Measurements from ENCODE around the gene FUT3. TPM values are rescaled to one million over a fixed set of nuclear protein-coding genes. Genes with fewer than 3 reads are reported as not detected.

FUT3 gene
- total and polyA plus RNA-seq, 4 donors: 0.25 to 0.47 (median 0.27) TPM; not detected in 1

DNA sequence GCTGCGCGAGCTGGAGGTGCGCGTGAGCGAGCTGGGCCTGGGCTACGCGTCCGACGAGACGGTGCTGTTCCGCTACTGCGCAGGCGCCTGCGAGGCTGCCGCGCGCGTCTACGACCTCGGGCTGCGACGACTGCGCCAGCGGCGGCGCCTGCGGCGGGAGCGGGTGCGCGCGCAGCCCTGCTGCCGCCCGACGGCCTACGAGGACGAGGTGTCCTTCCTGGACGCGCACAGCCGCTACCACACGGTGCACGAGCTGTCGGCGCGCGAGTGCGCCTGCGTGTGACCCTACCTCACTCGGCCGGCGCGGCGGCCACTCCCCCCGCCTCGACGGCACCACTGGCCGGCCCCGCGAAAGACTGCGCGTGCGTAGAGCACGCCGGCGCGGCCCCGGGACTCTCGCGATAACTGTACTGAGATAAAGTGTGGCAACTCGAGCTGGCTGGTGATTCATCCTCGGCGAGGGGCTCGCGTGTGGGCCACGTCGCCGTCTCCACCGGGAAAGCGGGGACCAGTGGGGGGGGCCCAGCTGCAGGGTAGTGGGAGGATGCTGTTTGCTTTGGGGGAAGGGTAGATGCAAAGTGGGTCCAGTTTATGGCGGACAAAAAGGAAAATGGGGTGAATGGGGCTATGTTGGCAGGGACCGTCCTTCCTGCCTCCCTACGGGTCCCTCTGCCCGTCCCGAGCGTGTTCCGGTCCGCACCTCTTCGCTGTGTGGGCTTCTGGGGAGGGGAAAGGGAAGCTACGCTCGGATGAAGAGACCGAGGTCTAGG is 23.2 kb downstream of the FUT3 start:
- Histone ChIP-seq H3K27me3 (ENCODE audit: control insufficient read depth in 4 of 4, insufficient read depth in 4 of 4, low read length in 3 of 4) (no peaks in the 10 kb centered on the region), H3K4me1 (ENCODE audit: control insufficient read depth in 4 of 4, insufficient read depth in 4 of 4, low read length in 3 of 4) (peaks cover 6 to 33% (median 18%) of the 10 kb centered on the region in 4 donors), H3K9ac (ENCODE audit: low read depth in 1 of 2, low read length in 2 of 2) (peak overlapping the region; percentile 73 to 81), H3K9me3 (ENCODE audit: control insufficient read depth in 4 of 4, low read length in 3 of 4) (no peaks in the 10 kb centered on the region), H3K4me3 (ENCODE audit: low read depth in 1 of 3, low read length in 3 of 3) (peak overlapping the region; percentile 58 to 70 (median 60)), H3K27ac (ENCODE audit: low read depth in 1 of 2, low read length in 2 of 2) (peak overlapping the region; percentile 60 to 90), H3K36me3 (ENCODE audit: control insufficient read depth in 4 of 4, insufficient read depth in 3 of 4, low read depth in 1 of 4, low read length in 3 of 4) (peaks cover 0 to 2% (median 0%) of the 10 kb centered on the region in 4 donors)
- 1% methylated on average over 91 of the region's 91 CpGs for WGBS
- TF ChIP-seq HNF4A (conservative IDR thresholded peaks at IDR 0.05) (no peak), RXRA (IDR thresholded peaks at IDR 0.05) (peak; percentile 3 to 26), FOXA2 (IDR thresholded peaks at IDR 0.05) (no peak), JUND (IDR thresholded peaks at IDR 0.05) (peak; percentile 87 to 91), HNF4G (IDR thresholded peaks at IDR 0.05) (no peak), EGR1 (IDR thresholded peaks at IDR 0.05; ENCODE audit: low read depth in 2 of 2) (peak in 1 of 2 donors; percentile 42), YY1 (IDR thresholded peaks at IDR 0.05) (no peak), FOXA1 (IDR thresholded peaks at IDR 0.05) (peak; percentile 63), RAD21 (IDR thresholded peaks at IDR 0.05) (peak in 1 of 2 donors; percentile 22), TAF1 (conservative IDR thresholded peaks at IDR 0.05) (no peak), GABPA (IDR thresholded peaks at IDR 0.05 in 1 of 2, conservative IDR thresholded peaks at IDR 0.05 in 1 of 2) (no peak), SP1 (IDR thresholded peaks at IDR 0.05) (peak; percentile 29), NR2F2 (IDR thresholded peaks at IDR 0.05) (no peak)
- TF ChIP-seq, protein P1, sequence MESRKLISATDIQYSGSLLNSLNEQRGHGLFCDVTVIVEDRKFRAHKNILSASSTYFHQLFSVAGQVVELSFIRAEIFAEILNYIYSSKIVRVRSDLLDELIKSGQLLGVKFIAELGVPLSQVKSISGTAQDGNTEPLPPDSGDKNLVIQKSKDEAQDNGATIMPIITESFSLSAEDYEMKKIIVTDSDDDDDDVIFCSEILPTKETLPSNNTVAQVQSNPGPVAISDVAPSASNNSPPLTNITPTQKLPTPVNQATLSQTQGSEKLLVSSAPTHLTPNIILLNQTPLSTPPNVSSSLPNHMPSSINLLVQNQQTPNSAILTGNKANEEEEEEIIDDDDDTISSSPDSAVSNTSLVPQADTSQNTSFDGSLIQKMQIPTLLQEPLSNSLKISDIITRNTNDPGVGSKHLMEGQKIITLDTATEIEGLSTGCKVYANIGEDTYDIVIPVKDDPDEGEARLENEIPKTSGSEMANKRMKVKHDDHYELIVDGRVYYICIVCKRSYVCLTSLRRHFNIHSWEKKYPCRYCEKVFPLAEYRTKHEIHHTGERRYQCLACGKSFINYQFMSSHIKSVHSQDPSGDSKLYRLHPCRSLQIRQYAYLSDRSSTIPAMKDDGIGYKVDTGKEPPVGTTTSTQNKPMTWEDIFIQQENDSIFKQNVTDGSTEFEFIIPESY (IDR thresholded peaks at IDR 0.05): peak; percentile 99
- TF ChIP-seq, protein P2, sequence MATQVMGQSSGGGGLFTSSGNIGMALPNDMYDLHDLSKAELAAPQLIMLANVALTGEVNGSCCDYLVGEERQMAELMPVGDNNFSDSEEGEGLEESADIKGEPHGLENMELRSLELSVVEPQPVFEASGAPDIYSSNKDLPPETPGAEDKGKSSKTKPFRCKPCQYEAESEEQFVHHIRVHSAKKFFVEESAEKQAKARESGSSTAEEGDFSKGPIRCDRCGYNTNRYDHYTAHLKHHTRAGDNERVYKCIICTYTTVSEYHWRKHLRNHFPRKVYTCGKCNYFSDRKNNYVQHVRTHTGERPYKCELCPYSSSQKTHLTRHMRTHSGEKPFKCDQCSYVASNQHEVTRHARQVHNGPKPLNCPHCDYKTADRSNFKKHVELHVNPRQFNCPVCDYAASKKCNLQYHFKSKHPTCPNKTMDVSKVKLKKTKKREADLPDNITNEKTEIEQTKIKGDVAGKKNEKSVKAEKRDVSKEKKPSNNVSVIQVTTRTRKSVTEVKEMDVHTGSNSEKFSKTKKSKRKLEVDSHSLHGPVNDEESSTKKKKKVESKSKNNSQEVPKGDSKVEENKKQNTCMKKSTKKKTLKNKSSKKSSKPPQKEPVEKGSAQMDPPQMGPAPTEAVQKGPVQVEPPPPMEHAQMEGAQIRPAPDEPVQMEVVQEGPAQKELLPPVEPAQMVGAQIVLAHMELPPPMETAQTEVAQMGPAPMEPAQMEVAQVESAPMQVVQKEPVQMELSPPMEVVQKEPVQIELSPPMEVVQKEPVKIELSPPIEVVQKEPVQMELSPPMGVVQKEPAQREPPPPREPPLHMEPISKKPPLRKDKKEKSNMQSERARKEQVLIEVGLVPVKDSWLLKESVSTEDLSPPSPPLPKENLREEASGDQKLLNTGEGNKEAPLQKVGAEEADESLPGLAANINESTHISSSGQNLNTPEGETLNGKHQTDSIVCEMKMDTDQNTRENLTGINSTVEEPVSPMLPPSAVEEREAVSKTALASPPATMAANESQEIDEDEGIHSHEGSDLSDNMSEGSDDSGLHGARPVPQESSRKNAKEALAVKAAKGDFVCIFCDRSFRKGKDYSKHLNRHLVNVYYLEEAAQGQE (IDR thresholded peaks at IDR 0.05): peak; percentile 84
- TF ChIP-seq, protein P3, sequence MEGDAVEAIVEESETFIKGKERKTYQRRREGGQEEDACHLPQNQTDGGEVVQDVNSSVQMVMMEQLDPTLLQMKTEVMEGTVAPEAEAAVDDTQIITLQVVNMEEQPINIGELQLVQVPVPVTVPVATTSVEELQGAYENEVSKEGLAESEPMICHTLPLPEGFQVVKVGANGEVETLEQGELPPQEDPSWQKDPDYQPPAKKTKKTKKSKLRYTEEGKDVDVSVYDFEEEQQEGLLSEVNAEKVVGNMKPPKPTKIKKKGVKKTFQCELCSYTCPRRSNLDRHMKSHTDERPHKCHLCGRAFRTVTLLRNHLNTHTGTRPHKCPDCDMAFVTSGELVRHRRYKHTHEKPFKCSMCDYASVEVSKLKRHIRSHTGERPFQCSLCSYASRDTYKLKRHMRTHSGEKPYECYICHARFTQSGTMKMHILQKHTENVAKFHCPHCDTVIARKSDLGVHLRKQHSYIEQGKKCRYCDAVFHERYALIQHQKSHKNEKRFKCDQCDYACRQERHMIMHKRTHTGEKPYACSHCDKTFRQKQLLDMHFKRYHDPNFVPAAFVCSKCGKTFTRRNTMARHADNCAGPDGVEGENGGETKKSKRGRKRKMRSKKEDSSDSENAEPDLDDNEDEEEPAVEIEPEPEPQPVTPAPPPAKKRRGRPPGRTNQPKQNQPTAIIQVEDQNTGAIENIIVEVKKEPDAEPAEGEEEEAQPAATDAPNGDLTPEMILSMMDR (IDR thresholded peaks at IDR 0.05; ENCODE audit: low read depth, low read length, missing input control): no peak
- TF ChIP-seq, protein P4, sequence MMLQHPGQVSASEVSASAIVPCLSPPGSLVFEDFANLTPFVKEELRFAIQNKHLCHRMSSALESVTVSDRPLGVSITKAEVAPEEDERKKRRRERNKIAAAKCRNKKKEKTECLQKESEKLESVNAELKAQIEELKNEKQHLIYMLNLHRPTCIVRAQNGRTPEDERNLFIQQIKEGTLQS (IDR thresholded peaks at IDR 0.05): peak; percentile 41
- TF ChIP-seq, protein P5, sequence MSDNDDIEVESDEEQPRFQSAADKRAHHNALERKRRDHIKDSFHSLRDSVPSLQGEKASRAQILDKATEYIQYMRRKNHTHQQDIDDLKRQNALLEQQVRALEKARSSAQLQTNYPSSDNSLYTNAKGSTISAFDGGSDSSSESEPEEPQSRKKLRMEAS (IDR thresholded peaks at IDR 0.05): peak; percentile 14
- peak; percentile 87 for DNase-seq (ENCODE audit: low spot score)
